HG02973 (cell line): ENCODE data around the gene CEP68.
"Not testable (repeated sequence)": the region's sequence is repeated elsewhere in the genome, so short reads cannot be mapped to it uniquely, and the experiment has no call there.

Experiments
- ATAC-seq: cut with Tn5 transposase; IDR thresholded peaks from one replicate; pipeline ENCODE4 v1.9.1; 2021; ENCODE audit warnings: moderate library complexity; ENCODE audit not compliant: unreplicated experiment

CEP68 gene

DNA sequence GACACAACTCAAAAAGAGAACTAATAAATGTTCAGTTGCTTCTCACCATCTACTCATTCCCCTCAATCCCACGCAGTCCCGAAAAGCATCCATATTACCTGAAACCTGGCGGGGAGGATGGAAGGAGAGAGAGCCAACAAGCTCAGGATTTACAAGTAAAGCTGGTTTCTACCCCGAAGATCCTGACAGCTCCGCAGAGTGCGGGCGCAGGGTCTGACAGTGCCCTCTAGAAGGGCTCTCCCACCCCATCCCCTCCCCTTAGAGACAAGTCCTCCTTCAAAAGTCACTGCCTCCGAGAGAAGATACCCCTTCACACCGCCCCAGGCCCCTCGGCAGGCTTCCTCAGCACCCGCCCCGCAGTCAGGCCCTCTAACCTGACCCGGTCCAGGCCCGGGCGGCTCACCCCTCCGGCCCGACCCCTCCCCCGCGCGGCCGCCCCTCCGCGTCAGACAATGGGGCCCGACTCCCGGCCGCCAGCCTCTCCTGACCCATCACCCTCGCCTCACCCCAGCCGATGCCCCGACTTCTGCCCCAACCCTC lies 73.1 kb downstream of the CEP68 start:
- ATAC-seq = no peak

DNA sequence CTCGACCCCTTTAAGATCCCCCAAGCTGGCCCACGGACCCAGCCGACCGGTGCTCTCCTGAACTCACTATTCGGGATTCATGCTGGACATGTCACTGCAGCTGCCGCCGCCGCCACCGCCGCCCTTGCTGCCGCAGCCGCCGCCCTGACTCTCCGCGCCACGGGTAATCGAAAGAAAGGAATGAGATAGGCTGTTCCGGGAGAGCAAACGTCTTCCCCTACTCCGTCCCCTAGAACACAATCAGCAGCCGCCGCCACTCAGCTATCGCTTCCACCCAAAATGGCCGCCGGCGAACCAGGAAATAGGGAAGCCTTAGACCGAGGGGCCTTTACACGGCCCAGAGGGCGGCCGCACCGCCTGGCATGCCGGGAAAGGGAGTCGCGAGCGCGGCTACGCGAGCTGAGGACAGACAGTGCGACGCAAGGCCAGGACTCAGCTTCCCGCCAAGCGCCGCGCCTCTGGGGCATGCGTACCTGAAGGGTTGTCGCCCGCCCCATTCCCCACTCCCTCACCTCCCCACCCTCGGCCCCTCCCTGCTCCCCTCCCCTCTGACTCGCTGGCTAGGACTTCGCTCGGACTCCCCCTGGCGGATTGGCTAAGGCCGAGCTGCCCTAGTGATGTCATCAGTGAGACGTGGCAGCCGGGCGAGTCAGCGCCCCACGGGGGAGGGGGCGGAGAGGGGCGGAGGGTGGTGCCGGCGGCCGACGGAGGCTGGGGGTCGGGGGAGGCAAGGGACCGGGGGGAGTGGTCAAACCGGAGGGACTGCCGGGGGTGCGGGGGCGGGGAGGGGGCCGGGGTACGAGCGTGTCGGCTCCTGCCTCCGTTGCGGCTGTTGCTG lies 73.8 kb downstream of the CEP68 start, which contains the start of gene RAB1A:
Gene RAB1A (minus strand): TSS at position 281 of the 838 bp plus-strand sequence. CDS start 191 bp downstream, at position 90.
- peak; percentile 98 for ATAC-seq

DNA sequence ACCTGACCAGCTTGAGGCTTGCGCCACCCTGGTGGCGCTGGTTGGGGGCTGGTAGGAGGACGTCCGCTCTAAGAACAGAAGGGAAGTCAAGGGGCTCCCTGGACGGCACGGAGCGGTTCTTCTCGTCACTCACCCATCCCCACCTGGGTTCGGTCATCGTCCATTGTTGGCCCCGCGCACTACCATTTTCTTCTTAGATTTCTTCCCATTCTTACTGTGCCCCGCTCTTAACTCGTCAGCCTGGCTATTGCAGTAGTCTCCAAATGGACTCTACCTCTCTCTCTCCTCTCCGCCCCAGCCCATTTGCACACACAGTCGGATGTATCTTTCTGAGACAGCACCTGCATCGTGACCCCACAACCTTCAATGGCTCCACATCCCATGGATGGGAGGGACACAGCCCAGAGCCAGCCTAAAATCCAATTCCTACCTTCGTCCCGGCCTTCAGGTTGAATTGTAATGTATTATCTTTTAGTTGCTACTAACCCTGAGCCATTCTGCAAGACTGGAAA lies 74.5 kb downstream of the CEP68 start:
- ATAC-seq = peak; percentile 22

DNA sequence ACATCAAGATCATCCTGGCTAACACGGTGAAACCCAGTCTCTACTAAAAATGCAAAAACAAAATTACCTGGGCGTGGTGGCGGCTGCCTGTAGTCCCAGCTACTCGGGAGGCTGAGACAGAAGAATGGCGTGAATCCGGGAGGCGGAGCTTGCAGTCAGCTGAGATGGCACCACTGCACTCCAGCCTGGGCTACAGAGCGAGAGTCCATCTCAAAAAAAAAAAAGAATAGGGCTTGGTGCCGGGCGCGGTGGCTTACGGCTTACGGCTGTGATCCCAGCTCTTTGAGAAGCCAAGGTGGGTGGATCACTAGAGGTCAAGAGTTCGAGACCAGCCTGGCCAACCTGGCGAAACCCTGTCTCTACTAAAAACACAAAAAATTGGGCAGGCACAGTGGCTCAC lies 76.7 kb downstream of the CEP68 start:
- ATAC-seq = not testable (repeated sequence)

DNA sequence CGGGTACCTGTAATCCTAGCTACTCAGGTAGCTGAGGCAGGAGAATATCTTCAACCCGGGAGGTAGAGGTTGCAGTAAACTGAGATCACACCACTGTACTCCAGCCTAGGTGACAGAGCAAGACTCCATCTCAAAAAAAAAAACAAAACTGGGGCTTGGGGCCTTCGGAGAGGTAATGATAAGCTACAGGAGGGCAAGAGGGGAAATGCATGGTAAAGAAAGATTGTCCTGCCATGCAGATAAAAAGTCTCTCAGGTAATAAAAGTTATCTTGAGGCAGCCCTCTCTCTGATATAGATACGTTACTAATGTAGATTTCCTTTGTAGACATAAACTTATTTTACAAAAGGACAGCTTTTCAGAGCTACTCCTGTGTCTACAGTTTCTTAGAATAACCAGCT lies 77.4 kb downstream of the CEP68 start:
- no peak for ATAC-seq

DNA sequence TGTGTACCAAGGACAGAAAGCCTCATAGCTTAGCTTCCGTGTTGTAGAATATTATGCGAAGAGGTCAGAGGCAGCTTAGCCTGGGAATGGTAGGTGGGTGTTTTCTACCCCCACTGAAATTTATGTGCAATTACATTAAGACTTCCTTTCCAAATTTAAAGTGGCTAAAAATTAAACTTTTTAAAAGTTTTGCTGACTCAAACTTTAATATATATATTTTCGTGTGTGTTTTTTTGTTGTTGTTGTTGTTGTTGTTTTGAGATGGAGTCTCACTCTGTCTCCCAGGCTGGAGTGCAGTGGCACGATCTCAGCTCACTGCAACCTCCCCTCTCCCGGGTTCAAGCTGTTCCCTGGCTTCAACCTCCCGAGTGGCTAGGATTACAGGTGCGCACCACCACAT lies 77.9 kb downstream of the CEP68 start:
- no peak for ATAC-seq

DNA sequence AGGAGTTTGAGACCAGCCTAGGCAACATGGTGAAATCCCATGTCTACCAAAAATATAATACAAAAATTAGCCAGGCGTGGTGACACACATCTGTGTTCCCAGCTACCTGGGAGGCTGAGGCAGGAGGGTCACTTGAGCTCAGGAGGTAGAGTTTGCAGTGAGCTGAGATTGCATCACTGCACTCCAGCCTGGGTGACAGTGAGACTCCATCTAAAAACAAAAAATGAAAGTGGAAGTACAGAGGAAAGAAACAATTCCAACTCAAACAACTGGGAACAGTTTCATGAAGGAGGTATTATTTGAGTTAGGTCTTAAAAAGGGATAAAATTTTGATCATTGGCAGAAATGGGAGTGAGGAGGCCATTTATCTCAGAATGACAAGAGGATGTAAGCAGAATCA lies 80.0 kb downstream of the CEP68 start:
- no peak for ATAC-seq
